ENCODE measurements around the gene ESD.

Gene ESD

GRCh38 chr13:46739447-46740098 is 57.4 kb downstream of the ESD start:
- no peak for TF ChIP-seq CTCF (IDR thresholded peaks at IDR 0.05)

GRCh38 chr13:46738766-46739165 is 58.2 kb downstream of the ESD start:
- TF ChIP-seq CTCF (IDR thresholded peaks at IDR 0.05), result no peak

- no peak for TF ChIP-seq CTCF (IDR thresholded peaks at IDR 0.05)
Observed at GRCh38 chr13:46738055-46738454, 58.9 kb downstream of the ESD start.

- no peak for TF ChIP-seq CTCF (IDR thresholded peaks at IDR 0.05)
Observed at GRCh38 chr13:46736541-46737310, 60.2 kb downstream of the ESD start.

- TF ChIP-seq CTCF (IDR thresholded peaks at IDR 0.05), result no peak
Observed at GRCh38 chr13:46735425-46735824, 61.5 kb downstream of the ESD start.

GRCh38 chr13:46731535-46731934 is 65.4 kb downstream of the ESD start:
- TF ChIP-seq CTCF (IDR thresholded peaks at IDR 0.05), result no peak

- TF ChIP-seq CTCF (IDR thresholded peaks at IDR 0.05), result no peak
Observed at GRCh38 chr13:46728777-46729176, 68.2 kb downstream of the ESD start.
